ENCODE data around the gene WDR37. TPM values are rescaled to one million over a fixed set of nuclear protein-coding genes. Genes with fewer than 3 reads are reported as not detected.
"Not testable (repeated sequence)": the region's sequence is repeated elsewhere in the genome, so short reads cannot be mapped to it uniquely, and the experiment has no call there.

The WDR37 gene
- total RNA-seq, 1 experiment from 2014 or later, result 20.6 TPM

- Histone ChIP-seq H3K4me3 (ENCODE audit: low read depth, low read length) (no peak overlapping the region), H3K36me3 (ENCODE audit: control insufficient read depth, insufficient read depth, low read length) (no peaks in the 10 kb centered on the region), H3K27me3 (replicated peaks; ENCODE audit: control insufficient read depth, insufficient read depth, low read length) (no peaks in the 10 kb centered on the region; the same call in 1 of the 2 replicates), H3K9me3 (no peaks in the 10 kb centered on the region), H3K4me1 (no peaks in the 10 kb centered on the region)
- POLR2A ChIA-PET, result no interaction called here
- Mint-ChIP-seq H3K4me1 (ENCODE audit: low read depth, unreplicated experiment) (no peaks in the 10 kb centered on the region), H3K4me3 (ENCODE audit: unreplicated experiment) (no peak overlapping the region), H3K27me3 (ENCODE audit: insufficient read depth, unreplicated experiment) (peaks cover 15% of the 10 kb centered on the region), H3K27ac (ENCODE audit: unreplicated experiment) (no peak overlapping the region), H3K9me3 (ENCODE audit: unreplicated experiment) (no peaks in the 10 kb centered on the region), H3K36me3 (ENCODE audit: insufficient read depth, unreplicated experiment) (no peaks in the 10 kb centered on the region)
- intact Hi-C loops (cut with micrococcal nuclease; ENCODE audit: unreplicated experiment), result no loop called here
- TF ChIP-seq CTCF (IDR thresholded peaks at IDR 0.05; ENCODE audit: insufficient read depth in 1 of 2, low read depth in 1 of 2, low read length in 1 of 2, severe bottlenecking in 1 of 2, unreplicated experiment in 1 of 2), result no peak
- CTCF ChIA-PET, result no interaction called here
- no TSS peak for BruUV-seq (replicated peaks)
- DNase-seq, result no peak
These were observed 104.6 kb downstream of the WDR37 start for GRCh38 chr10:1160561-1161314.

- POLR2A ChIA-PET; H3K36me3 ChIP-seq (ENCODE audit: control insufficient read depth, insufficient read depth, low read length); H3K9me3 ChIP-seq; H3K4me3 ChIP-seq (ENCODE audit: low read depth, low read length); H3K36me3 Mint-ChIP-seq (ENCODE audit: insufficient read depth, unreplicated experiment); DNase-seq; H3K4me3 Mint-ChIP-seq (ENCODE audit: unreplicated experiment); H3K27me3 ChIP-seq (replicated peaks; ENCODE audit: control insufficient read depth, insufficient read depth, low read length); H3K4me1 Mint-ChIP-seq (ENCODE audit: low read depth, unreplicated experiment); H3K27ac Mint-ChIP-seq (ENCODE audit: unreplicated experiment); BruUV-seq (replicated peaks); intact Hi-C loops (cut with micrococcal nuclease; ENCODE audit: unreplicated experiment); CTCF ChIA-PET; H3K9me3 Mint-ChIP-seq (ENCODE audit: unreplicated experiment); H3K4me1 ChIP-seq: not testable (repeated sequence)
- peaks cover 18% of the 10 kb centered on the region for H3K27me3 Mint-ChIP-seq (ENCODE audit: insufficient read depth, unreplicated experiment)
These were observed 105.1 kb downstream of the WDR37 start for GRCh38 chr10:1161315-1161673.

GRCh38 chr10:1162481-1163203 is 106.5 kb downstream of the WDR37 start:
- H3K9me3 Mint-ChIP-seq (ENCODE audit: unreplicated experiment), result no peaks in the 10 kb centered on the region
- no peak overlapping the region for H3K27ac Mint-ChIP-seq (ENCODE audit: unreplicated experiment)
- ChIA-PET CTCF (no interaction called here), POLR2A (no interaction called here)
- H3K27me3 ChIP-seq (replicated peaks; ENCODE audit: control insufficient read depth, insufficient read depth, low read length), result peaks cover 2% of the 10 kb centered on the region; the same call in 1 of the 2 replicates
- TF ChIP-seq CTCF (IDR thresholded peaks at IDR 0.05; ENCODE audit: insufficient read depth in 1 of 2, low read depth in 1 of 2, low read length in 1 of 2, severe bottlenecking in 1 of 2, unreplicated experiment in 1 of 2), result no peak
- H3K4me1 ChIP-seq, result no peaks in the 10 kb centered on the region
- H3K27me3 Mint-ChIP-seq (ENCODE audit: insufficient read depth, unreplicated experiment), result peaks cover 19% of the 10 kb centered on the region
- no TSS peak for BruUV-seq (replicated peaks)
- no peaks in the 10 kb centered on the region for H3K36me3 ChIP-seq (ENCODE audit: control insufficient read depth, insufficient read depth, low read length)
- intact Hi-C loops (cut with micrococcal nuclease; ENCODE audit: unreplicated experiment), result no loop called here
- no peaks in the 10 kb centered on the region for H3K4me1 Mint-ChIP-seq (ENCODE audit: low read depth, unreplicated experiment)
- H3K4me3 Mint-ChIP-seq (ENCODE audit: unreplicated experiment), result no peak overlapping the region
- no peaks in the 10 kb centered on the region for H3K9me3 ChIP-seq
- no peak for DNase-seq
- no peaks in the 10 kb centered on the region for H3K36me3 Mint-ChIP-seq (ENCODE audit: insufficient read depth, unreplicated experiment)
- H3K4me3 ChIP-seq (ENCODE audit: low read depth, low read length), result no peak overlapping the region
